Suprapubic skin (tissue), 4 donors: ENCODE data around the gene GSC. TPM values are rescaled to one million over a fixed set of nuclear protein-coding genes. Genes with fewer than 3 reads are reported as not detected.
A peak's percentile ranks its signal among the peaks of the same experiment; 100 is the strongest.

Experiments
- DNase-seq, 2 donors: peaks; one replicate each; pipeline ENCODE4 v3.0.0-alpha.2; 2019; ENCODE audit warnings: low spot score in 2 of 2
- H3K27ac ChIP-seq: fragments of 200-600 bp; sonication (generic); one replicate; pipeline ENCODE4 v1.5.1; 2019
- H3K27me3 ChIP-seq: fragments of 200-600 bp; sonication (generic); one replicate; pipeline ENCODE4 v1.5.1; 2019
- H3K36me3 ChIP-seq: fragments of 200-600 bp; sonication (generic); one replicate; pipeline ENCODE4 v1.5.1; 2019
- H3K4me1 ChIP-seq: fragments of 200-600 bp; sonication (generic); one replicate; pipeline ENCODE4 v1.5.1; 2019
- H3K4me3 ChIP-seq: fragments of 200-600 bp; sonication (generic); one replicate; pipeline ENCODE4 v1.5.1; 2019; ENCODE audit warnings: mild to moderate bottlenecking
- H3K9me3 ChIP-seq: fragments of 200-600 bp; sonication (generic); one replicate; pipeline ENCODE4 v1.5.1; 2019
- CTCF ChIP-seq, 2 donors: fragments of 200-600 bp in 1 of 2; fragments of 450-650 bp in 1 of 2; sonication (generic) in 1 of 2; IDR thresholded peaks; one replicate each; pipeline ENCODE4 v1.5.1; 2016 to 2019; ENCODE audit warnings: antibody characterized with exemption in 2 of 2, mild to moderate bottlenecking in 1 of 2, moderate library complexity in 1 of 2
- EP300 ChIP-seq: sonication (generic); formaldehyde crosslinking; IDR thresholded peaks from one replicate; pipeline ENCODE4 v1.6.1; 2017; ENCODE audit warnings: antibody characterized with exemption
- POLR2A ChIP-seq, 2 donors: fragments of 450-650 bp; IDR thresholded peaks; one replicate each; pipeline ENCODE4 v1.6.1; 2017; ENCODE audit warnings: antibody characterized with exemption in 2 of 2, mild to moderate bottlenecking in 2 of 2, moderate library complexity in 2 of 2
- POLR2AphosphoS5 ChIP-seq, 3 donors: sonication (generic); formaldehyde crosslinking; IDR thresholded peaks; one replicate each; pipeline ENCODE4 v1.6.1; 2017; ENCODE audit warnings: antibody characterized with exemption in 3 of 3
- WGBS: methylation state at CpG from one replicate; pipeline ENCODE4 v1.1.5; 2018; 5-methylcytosine and 5-hydroxymethylcytosine counted together
- total RNA-seq, 4 donors: library from RNA; depleted of rRNA; stranded (reverse); fragments of >200 nt; gene quantifications; one replicate each; pipeline ENCODE4 v1.1.0, GENCODE V29; 2016

GSC gene
- total RNA-seq, 4 donors from 2014 or later: 1.6 TPM; not detected in 3

GRCh38 chr14:94768521-94769390 is 1.2 kb downstream of the GSC start:
- Histone ChIP-seq H3K4me3 (peak overlapping the region; percentile 57), H3K36me3 (no peaks in the 10 kb centered on the region), H3K27me3 (peaks cover 95% of the 10 kb centered on the region), H3K9me3 (no peaks in the 10 kb centered on the region), H3K27ac (no peak overlapping the region), H3K4me1 (peaks cover 29% of the 10 kb centered on the region)
- DNase-seq: no peak
- no peak for TF ChIP-seq POLR2AphosphoS5 (IDR thresholded peaks at IDR 0.05)
- TF ChIP-seq EP300: no peak
- no peak for TF ChIP-seq POLR2A (IDR thresholded peaks at IDR 0.05)
- TF ChIP-seq CTCF (IDR thresholded peaks at IDR 0.05): no peak
- WGBS: 12% methylated on average over 50 of the region's 82 CpGs

- Histone ChIP-seq H3K27me3 (peaks cover 89% of the 10 kb centered on the region), H3K36me3 (no peaks in the 10 kb centered on the region), H3K9me3 (no peaks in the 10 kb centered on the region), H3K4me1 (peaks cover 28% of the 10 kb centered on the region), H3K4me3 (peak overlapping the region; percentile 57), H3K27ac (no peak overlapping the region)
- TF ChIP-seq EP300 (no peak), POLR2AphosphoS5 (IDR thresholded peaks at IDR 0.05) (no peak), POLR2A (IDR thresholded peaks at IDR 0.05) (no peak), CTCF (IDR thresholded peaks at IDR 0.05) (no peak)
- DNase-seq: no peak
- 42% methylated on average over 25 of the region's 26 CpGs for WGBS
Measured at GRCh38 chr14:94768141-94768520, 1.8 kb downstream of the GSC start.

GRCh38 chr14:94767321-94767878 is 2.5 kb downstream of the GSC start:
- no peak for TF ChIP-seq POLR2A (IDR thresholded peaks at IDR 0.05)
- Histone ChIP-seq H3K4me3 (no peak overlapping the region), H3K27ac (no peak overlapping the region), H3K27me3 (peaks cover 81% of the 10 kb centered on the region), H3K9me3 (no peaks in the 10 kb centered on the region), H3K36me3 (no peaks in the 10 kb centered on the region), H3K4me1 (peaks cover 27% of the 10 kb centered on the region)
- 74% methylated on average over 19 of the region's 27 CpGs for WGBS
- DNase-seq: no peak

GRCh38 chr14:94764573-94764972 is 5.3 kb downstream of the GSC start:
- Histone ChIP-seq H3K27ac (no peak overlapping the region), H3K36me3 (no peaks in the 10 kb centered on the region), H3K9me3 (no peaks in the 10 kb centered on the region), H3K4me3 (no peak overlapping the region), H3K27me3 (peaks cover 53% of the 10 kb centered on the region), H3K4me1 (peaks cover 24% of the 10 kb centered on the region)
- no peak for DNase-seq
- TF ChIP-seq CTCF (IDR thresholded peaks at IDR 0.05) (no peak), EP300 (no peak)
- 79% methylated on average over 7 of the region's 7 CpGs for WGBS

- H3K4me3 ChIP-seq: no peak overlapping the region
- H3K36me3 ChIP-seq: no peaks in the 10 kb centered on the region
- no peak for DNase-seq
- 84% methylated on average over 7 of the region's 7 CpGs for WGBS
- TF ChIP-seq EP300: no peak
- TF ChIP-seq POLR2A (IDR thresholded peaks at IDR 0.05): no peak
- TF ChIP-seq CTCF (IDR thresholded peaks at IDR 0.05): no peak
- TF ChIP-seq POLR2AphosphoS5 (IDR thresholded peaks at IDR 0.05): no peak
- no peaks in the 10 kb centered on the region for H3K9me3 ChIP-seq
- peaks cover 32% of the 10 kb centered on the region for H3K27me3 ChIP-seq
- peak overlapping the region; percentile 42 for H3K27ac ChIP-seq
- H3K4me1 ChIP-seq: peaks cover 7% of the 10 kb centered on the region
Measured at GRCh38 chr14:94762431-94762830, 7.5 kb downstream of the GSC start.
